Measurements from ENCODE around the gene AGBL1.

Gene AGBL1

DNA sequence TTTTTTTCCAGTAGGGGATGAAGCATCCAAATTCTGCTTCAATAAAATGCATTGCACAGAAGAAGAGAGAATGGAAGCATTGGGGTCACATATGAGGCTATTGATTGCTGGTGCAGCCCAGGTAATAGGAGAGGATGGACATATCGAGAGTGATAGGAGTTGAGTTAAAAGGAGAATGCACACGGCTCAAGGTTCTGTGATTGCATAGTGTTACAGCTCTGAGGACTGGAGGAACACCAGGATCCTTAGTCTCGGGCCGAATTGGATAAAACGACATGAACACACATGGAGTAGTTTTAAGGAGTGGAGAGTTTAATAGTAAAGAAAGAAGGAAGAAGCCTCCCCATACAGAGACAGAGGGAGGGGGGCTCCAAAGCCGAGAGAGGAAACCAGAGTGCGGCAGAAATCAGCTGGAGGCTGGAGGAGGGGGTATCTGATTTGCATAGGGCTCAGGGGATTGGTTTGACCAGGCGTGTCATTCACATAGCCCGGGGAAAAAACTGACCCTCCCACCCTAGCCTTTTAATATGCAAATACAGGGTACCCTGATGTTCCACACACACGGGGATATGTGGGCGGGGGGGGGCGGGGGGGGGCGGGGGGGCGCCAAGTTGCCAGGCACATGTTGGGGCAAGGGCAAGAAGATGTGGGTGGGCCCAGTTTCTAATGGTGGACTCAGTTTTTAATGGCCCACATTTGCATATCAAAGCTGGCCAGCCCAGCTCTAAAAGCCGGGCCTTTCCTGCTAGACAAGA, 156.9 kb downstream of the AGBL1 start:
- no peak for DNase-seq (ENCODE audit: low spot score)

DNA sequence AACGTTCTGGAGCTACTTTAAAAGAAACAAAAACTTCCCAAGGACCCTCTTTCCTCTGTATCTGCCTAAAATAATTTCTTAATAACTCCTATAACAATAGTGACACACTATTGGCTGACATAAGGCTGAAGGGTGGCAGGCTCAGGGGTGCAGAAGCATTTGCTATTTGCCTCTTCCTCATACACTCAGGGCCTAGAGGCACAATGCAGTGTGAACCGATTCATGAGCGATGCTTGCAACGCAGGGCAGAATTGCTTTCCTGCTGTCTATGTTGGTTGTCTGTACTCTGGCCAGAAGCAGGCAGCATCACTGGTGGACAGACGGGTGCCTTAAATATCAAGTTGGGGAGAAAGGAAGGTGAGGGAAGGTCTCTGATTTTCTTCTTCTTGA, 157.4 kb downstream of the AGBL1 start:
- no peak for DNase-seq (ENCODE audit: low spot score)

DNA sequence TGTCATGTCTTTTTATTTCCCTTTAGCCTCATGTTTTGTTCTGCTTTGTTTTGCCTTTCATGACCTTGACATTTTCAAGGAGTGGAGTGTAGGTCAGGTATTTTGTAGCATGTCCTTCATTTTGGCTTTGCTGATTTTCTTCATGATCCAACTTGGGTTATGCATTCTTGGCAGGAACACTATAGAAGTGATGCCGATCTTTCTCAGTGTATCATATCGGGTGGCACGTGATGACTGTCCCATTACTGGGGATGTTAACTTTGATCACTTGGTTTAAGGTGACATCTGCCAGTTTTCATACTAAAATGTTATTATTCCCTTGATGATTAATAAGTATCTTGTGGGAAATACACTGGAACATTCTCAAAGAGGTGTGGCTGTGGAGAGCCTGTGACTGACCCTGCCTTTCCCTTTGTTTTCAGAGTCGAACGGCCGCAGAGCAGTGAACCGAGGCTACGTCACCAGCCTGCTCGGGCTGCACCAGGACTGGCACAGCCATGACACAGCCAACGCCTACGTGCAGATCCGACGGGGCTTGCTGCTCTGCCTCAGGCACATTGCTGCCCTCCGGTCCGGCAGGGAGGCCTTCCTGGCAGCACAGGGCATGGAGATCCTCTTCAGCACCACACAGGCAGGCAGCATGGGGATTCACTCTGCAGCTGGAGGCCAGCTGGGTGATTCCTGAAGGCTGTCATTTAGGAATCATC, 167.7 kb downstream of the AGBL1 start:
- no peak for DNase-seq (ENCODE audit: low spot score)

DNA sequence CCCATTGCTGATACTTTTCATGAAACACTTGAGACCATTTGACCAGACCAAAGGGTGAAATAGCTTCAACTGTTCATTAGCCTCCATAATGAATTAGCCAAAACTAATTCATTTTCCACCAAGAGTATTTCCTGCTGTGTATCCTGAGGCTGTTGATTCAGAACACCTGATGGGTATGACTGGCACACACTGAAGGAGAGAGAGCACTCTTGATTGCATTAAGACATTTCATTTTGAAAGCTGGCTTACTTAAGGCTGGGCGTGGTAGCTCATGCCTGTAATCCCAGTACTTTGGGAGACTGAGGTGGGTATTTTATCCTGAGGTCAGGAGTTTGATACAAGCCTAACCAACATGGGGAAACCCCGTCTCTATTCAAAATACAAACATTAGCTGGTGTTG, 175.6 kb downstream of the AGBL1 start:
- no peak for DNase-seq (ENCODE audit: low spot score)

DNA sequence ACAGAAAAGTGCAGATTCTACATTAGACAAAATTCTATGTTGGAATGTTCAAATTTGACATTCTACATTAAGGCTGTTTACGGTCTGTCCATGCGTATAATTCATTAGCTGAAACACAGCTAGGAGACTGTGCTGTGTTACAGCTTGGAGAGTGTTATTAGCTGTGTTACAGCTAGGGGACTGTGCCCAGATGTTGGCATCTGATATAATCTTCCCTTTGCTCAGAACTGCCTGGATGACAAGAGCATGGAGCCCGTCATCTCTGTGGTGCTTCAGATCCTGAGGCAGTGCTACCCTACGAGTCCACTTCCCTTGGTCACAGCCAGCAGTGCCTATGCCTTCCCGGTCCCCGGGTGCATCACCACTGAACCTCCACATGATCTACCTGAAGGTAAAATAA, 177.0 kb downstream of the AGBL1 start:
- DNase-seq (ENCODE audit: low spot score), result no peak

DNA sequence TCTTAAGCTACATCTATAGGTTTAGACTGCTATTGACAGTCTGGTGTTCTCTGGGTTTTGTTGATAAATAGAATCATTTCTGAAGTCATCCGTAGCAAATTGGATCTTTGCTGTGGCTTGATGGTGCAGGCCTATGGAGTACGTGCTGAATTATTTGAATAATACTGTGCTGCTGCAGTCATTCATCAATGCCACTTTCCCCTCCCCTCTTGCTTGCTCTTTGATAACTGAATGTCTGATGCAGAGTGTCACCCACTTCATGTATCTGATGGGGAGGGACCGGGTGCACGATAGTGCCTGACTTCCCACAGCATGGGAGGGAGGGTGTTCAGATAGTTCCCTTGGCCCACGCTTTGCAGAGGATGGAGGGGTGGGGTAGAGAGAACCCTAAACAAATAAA, 179.9 kb downstream of the AGBL1 start:
- no peak for DNase-seq (ENCODE audit: low spot score)

DNA sequence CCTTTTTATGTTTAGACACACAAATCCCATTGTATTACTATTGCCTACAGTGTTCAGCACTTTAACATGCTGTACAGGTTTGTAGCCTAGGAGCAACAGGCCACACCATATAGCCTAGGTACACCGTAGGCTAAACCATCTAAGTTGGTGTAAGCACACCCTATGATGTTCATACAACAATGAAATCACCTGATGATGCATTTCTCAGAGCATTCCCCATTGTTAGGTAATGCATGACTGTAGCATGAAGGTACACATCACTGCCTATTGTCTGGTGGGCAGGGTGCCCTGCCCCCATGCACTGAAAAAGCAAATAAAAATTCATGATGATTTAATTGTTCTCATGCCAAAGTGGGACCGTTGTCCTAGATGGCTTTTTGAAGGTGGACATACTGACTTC, 183.6 kb downstream of the AGBL1 start:
- no peak for DNase-seq (ENCODE audit: low spot score)

DNA sequence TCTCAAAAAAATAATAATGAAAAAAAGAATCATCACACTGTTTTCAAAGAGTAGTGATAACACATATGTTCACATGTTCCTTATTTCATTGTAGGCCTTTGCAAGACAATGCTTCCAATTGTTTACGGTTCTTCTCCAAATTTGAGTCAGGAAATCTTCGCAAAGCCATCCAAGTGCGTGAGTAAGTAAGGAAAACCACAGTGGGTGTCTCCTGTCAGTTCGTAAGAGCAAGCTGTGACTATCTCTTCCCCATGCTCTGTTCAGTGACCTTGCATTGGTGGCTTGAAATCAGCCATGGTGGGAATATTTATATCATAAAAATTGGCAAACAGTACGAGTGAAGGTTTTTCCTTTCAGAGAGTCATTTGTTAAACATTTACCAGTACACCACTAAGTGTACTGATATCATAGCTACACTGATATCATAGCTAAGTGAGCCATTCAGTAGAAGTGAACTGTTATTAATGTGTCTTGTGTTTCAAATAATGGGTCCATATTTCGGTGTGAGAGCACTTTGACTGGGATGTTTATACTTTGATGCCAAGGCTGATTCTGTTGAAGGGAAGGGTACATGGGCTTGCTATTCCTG, 187.3 kb downstream of the AGBL1 start:
- no peak for DNase-seq (ENCODE audit: low spot score)

DNA sequence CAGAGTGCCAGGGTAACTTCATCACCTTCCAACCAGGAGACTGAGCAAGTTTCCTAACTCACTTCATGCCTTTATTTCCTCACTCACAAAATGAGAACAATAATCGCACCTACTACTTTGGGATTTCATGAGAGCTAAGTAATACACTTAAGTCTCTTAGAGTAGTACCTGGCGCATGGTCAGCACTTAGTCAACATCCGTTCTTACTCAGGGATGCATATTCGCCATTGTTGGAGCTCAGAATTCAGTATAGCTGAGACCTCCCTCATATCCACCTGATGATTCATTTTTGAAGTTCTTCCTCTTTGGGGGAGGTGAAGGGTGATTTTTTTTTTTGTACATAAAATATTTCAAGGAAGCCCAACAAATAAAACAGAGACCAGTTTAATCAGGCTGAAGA, 188.2 kb downstream of the AGBL1 start:
- DNase-seq (ENCODE audit: low spot score), result no peak

DNA sequence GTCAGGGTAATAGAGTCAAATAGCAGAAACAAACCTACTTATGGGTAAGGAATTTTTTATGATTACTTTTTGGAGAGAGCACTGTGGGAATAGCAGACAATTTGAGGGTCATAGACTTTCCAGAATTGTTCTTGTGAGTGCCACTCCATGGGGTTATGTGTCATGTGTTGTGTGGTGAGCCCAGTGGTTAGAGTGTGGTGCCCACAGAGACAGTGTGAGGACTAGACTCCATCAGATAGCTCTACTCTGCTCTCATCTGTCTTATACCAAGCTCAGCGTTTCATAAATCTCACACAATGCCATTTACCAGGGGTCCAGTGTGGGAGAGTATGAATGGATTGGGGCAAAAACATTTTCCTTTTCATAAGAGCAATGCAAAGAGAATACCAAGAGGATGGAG, 188.9 kb downstream of the AGBL1 start:
- no peak for DNase-seq (ENCODE audit: low spot score)

DNA sequence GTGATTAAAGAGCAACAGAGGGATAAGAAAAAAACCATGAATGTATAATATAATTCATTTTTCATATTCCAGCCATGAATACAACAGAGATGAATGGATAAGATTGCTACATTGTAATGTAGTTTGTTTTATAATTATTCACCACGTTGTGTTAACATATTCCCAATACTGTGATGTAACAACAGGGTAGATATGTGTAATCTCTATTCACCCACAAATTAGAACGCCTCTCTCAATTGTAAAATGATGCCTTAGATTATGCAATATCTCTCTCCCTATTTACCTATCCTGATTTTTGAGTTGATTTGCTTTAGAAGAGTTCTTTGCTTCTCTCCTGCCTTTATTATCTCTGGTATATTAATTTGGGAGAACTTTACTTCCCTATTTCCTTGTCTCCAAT, 193.6 kb downstream of the AGBL1 start:
- no peak for DNase-seq (ENCODE audit: low spot score)

DNA sequence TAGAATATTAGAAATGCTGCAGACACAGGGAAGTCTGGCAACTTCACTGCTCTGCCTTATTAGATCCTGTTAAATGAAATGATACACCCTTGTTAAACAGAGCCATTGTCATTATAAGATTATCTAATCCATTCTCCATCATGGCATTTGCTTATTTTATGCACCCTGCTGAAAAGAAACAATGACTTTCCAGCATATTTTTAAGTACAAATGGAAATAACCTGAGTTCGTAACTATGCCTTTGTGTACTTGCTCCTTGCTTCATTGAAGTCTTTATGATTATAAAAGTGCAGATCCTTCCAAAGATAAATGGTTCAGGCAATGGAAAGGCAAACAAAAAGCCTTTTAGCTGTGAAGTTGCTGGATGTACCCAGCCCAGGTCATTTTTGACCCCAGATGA, 195.7 kb downstream of the AGBL1 start:
- DNase-seq (ENCODE audit: low spot score), result no peak

DNA sequence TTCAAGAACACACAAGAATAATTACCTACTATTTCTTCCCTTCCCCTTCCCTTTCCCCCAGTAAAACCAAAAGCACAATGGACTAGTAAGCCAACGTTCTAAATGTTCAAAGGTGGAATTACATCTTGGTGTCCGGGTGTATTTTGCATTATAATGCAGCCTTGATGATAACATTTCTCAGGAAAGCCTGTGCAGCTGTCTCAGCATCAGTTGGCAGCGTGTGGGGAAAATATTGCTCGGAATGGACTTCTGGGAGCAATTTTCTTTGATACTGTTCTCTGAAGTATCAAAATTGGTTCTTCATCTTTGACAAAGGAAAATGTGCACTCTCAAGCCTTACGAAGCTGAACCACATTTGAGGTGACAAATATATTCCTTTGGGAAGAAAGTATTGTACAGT, 198.9 kb downstream of the AGBL1 start:
- no peak for DNase-seq (ENCODE audit: low spot score)

DNA sequence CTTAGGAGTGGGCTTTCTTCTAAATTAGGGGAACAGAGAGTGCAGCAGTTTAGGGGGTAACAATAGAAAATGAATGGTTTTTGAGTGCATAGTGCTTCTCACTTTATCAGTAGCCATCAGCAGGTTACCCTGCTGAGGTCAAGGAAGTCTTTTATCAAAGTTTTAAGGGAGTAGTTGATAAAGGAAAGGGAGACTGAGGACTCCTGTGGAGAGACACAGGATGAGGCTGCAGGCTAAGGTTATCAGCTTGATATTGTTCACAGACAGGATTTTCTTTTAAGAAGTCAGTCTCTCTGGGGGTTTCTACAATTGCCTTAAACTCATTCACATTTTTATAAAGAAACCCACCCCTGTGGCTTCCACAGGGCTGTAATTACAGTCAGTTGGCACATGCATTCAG, 205.0 kb downstream of the AGBL1 start:
- DNase-seq (ENCODE audit: low spot score), result no peak

DNA sequence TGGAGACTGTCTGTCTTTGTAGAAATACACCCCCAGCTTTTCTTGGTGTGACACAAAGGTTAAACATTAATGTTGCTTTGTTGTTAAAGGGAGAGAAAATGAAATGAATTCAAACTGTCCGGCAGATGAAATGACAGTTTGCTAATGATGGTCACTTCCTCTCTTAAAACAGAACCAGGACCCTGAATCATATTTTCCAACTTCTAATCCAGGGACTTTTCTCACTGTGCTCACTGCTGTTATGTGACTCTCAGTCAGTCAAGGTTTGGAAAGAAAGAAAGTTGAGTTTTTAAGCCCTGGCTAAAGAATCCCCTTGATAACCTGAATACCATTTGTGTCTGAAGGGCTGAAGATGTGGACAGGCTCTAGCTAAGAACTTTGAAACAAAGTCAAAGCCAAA, 215.8 kb downstream of the AGBL1 start:
- no peak for DNase-seq (ENCODE audit: low spot score)

DNA sequence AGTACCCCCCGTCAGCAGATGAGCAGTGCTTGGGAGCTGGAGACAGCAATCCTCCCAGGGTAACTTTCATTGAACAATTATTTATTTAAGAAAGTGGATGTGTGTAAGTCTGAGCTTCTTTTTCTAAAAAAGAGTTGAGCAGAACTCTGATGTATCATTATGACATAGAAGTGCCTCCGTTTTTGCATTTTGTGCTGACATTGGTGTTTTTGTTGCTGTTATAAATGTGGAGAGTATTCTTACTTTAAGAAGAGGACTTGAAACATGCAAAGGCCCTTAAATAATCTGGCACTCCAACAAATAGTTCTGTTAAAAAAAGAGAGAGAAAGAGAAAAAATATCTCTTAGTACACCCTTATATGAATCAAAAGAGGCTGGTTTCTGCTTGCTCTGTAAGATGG, 217.1 kb downstream of the AGBL1 start:
- DNase-seq (ENCODE audit: low spot score), result no peak

DNA sequence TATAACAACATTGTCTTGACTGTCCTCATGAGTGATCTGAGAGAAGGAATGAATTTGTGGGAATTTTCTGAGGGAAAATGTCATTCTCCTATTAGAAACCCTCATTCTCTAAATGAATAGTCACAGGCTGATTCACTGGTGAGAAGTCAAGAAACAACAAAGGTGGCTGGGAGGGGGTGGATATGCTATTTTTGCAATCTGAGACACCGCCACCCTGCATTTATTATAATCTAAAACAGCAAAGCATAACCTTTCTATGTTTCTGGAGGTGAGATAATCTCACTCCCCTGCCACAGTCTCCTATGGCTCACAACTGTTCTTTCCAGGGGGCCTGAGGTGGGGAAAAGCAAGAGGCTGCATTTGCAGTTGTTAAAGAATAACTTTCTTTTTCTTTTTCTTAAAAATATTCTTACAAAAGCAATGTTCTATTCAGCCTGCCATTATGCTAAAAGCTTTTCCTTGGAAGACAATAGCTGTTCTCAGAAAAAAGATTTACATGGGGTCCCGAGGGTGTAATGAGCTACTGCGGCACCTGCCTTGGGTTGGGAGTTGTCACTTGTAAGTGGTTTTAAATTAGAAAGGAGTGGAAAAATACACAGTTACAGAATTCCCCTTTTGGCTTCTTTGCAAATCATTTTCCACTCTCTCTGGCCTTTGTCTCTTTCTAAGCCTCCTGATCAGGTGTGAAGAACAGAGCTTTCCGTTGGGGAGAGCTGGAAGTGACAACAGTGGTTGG, 220.9 kb downstream of the AGBL1 start:
- no peak for DNase-seq (ENCODE audit: low spot score)

DNA sequence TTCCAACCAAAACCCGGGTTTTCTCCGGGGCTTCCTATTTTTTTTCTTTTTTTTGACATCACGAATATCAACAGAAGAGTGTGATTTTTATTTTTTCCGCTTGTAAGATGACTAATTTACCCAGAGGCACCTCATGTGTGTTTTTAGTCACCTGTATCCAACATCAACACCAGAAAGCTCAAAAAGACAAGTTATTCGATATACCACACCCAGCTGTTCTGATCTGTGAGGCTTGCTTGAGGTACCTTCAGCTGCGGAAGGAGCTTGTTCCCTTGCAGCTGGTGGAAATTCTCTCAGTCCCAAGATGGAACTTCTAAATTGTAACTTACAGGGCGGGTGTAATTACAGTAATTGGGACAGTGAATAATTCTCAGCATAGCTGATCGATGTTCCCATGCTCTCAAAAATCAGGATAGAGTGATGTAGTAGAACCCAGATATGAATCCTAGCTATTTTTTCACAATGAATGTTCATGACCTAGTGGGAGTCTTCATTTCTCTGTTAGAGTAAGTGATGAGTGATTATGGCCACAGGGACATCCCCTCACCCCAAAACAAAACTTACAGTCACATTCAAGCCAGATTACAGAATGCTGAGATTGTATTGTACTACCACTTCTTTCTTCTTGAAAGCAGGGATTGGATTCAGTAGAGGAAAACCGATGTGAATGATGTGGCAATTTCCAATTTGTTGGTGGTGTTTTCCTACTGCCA, 232.1 kb downstream of the AGBL1 start:
- DNase-seq (ENCODE audit: low spot score), result no peak

DNA sequence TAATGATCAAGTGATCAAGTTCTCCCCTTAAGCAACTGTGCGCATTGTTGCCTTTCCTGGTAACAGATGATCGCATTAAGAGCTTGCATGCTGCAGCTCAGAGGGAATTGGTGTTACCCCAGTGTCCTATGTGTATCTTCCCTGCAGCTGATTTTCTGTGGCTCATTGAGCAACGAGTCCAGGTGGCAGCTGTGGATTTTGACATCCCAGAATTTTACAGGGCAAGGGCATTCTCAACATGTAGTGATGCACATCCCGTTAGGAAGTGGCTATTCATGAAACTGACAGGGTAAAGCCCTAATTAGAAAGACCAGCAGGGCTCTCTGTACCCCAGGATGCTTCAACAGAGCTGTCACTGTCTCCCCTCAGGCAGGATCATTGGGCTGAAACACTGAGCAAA, 232.8 kb downstream of the AGBL1 start:
- no peak for DNase-seq (ENCODE audit: low spot score)

DNA sequence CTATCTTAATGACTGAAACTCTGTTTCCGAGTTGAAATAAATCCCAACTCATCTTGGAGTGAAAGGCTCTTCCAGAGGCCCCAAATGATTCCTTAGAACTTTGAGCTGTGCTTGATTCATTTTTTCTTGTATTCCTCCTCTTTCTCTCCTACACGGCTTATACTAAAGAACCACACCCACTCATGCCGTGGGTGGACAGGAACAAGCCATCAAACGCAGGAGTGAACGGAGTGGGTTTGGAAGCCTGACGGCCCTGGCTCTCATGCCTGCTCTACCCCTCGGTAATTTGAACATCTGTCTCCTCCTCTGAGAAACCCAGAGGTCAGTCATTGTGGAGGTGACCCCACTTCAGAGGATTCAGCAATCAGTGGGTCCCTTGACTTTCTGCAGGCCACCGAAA, 236.5 kb downstream of the AGBL1 start:
- no peak for DNase-seq (ENCODE audit: low spot score)

DNA sequence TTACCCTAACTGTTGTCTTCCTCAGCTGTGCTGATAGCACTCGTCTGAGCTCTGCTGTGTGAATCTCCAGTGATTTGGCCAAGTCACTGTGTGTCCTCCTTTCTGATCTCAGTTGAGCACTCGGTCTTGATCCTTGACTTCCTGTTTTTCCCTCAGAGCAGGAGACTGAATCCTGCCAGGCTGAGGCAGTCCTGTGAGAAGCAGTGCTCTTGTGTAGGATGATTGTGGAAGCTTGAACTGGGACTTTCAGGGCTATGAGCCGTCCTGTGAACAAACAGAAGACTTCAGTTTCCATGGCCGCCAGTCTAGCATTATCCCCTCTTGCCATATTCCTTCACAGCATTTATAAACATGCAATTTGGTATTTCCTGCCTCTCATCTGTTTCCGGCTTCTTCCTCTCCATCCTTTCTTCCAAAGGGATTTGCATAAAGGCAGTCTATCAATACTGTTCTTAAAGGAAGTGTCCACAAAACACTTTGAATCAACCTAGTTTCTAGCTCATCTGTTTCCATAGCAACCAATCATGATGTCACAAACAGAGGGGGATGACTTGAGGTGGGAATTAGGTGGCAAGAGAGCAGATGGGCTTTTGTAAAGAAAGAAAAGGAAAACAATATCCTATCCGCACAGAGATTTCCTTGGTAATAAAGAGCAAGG, 237.2 kb downstream of the AGBL1 start:
- no peak for DNase-seq (ENCODE audit: low spot score)

DNA sequence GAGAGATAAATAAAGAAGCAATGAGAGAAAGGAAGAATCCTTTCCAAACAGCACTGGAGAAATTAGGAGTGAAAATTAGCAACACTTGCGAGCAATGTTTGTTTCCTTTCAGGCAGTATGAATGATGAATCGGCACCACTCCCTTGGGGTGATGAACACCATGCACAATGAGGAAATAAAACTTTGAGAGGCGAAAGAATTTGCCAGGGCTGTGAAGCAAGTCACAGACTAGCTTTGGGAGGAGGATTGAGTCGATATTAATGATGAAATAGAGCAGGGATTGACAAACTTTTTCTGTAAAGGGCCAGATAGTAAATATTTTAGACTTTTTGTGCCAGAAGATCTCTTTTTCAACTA, 237.7 kb downstream of the AGBL1 start:
- no peak for DNase-seq (ENCODE audit: low spot score)

Measured in AG20443 (cell line).